Gastrocnemius medialis (tissue), 4 donors: Measurements from ENCODE around the gene TMEM255B.

Experiments
- CTCF ChIP-seq, 5 experiments: fragments of 450-650 bp in 3 of 5; fragments of 200-600 bp in 2 of 5; sonication (generic) in 2 of 5; IDR thresholded peaks in 4 of 5; conservative IDR thresholded peaks in 1 of 5; 1 replicate in 4 of 5; 2 replicates in 1 of 5; pipeline ENCODE4 v1.5.1; 2016 to 2019; ENCODE audit warnings: antibody characterized with exemption in 5 of 5, mild to moderate bottlenecking in 3 of 5, moderate library complexity in 3 of 5
- POLR2A ChIP-seq, 2 donors: fragments of 450-650 bp; IDR thresholded peaks; one replicate each; pipeline ENCODE4 v1.6.1; 2017; ENCODE audit warnings: antibody characterized with exemption in 2 of 2, mild to moderate bottlenecking in 2 of 2, moderate library complexity in 2 of 2

- TF ChIP-seq POLR2A (IDR thresholded peaks at IDR 0.05): no peak
- no peak for TF ChIP-seq CTCF (IDR thresholded peaks at IDR 0.05 in 4 of 5, conservative IDR thresholded peaks at IDR 0.05 in 1 of 5)
These were observed 11.7 kb upstream of the TMEM255B start for GRCh38 chr13:113747291-113747833.
